22Rv1 (cell line): ENCODE results near the gene CAV3.

Source experiments
- H3K27ac ChIP-seq: fragments of 450-650 bp; 2 replicates; pipeline ENCODE4 v1.5.1; 2017
- ZFX ChIP-seq: fragments of 450-650 bp; IDR thresholded peaks from 2 replicates; pipeline ENCODE4 v1.6.1; 2017; ENCODE audit warnings: antibody characterized with exemption, borderline replicate concordance
- TF ChIP-seq, protein P1 (sequence below): fragments of 450-650 bp; IDR thresholded peaks from 2 replicates; pipeline ENCODE4 v1.5.1; 2017; ENCODE audit warnings: mild to moderate bottlenecking

Gene CAV3

DNA sequence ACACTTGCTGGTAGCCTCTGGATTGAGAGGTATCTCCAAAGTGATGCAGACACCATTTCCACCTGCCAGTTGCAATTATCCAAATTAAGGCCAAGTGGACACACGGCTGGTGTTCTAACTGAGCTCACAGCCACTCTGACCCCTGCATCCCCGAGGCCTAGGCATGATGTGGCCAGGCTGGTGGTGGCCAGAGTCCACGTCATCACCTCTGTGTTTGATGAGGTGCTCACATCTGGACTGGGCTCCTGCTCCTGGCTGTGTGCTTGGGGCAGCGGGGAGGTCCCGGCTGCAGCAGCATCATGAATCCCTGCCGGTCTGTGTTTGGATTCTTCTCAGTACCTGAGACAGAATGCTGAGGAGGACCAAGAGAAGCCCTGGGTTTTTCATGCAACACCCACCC, 30.9 kb downstream of the CAV3 start:
- TF ChIP-seq ZFX, result no peak
- TF ChIP-seq, protein P1, sequence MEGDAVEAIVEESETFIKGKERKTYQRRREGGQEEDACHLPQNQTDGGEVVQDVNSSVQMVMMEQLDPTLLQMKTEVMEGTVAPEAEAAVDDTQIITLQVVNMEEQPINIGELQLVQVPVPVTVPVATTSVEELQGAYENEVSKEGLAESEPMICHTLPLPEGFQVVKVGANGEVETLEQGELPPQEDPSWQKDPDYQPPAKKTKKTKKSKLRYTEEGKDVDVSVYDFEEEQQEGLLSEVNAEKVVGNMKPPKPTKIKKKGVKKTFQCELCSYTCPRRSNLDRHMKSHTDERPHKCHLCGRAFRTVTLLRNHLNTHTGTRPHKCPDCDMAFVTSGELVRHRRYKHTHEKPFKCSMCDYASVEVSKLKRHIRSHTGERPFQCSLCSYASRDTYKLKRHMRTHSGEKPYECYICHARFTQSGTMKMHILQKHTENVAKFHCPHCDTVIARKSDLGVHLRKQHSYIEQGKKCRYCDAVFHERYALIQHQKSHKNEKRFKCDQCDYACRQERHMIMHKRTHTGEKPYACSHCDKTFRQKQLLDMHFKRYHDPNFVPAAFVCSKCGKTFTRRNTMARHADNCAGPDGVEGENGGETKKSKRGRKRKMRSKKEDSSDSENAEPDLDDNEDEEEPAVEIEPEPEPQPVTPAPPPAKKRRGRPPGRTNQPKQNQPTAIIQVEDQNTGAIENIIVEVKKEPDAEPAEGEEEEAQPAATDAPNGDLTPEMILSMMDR, result no peak

GRCh38 chr3:8765528-8765927, 31.9 kb downstream of the CAV3 start:
- TF ChIP-seq, protein P1, result no peak
- TF ChIP-seq ZFX, result no peak
- H3K27ac ChIP-seq, result no peak overlapping the region

More for the DNA sequence above, 30.9 kb downstream of the CAV3 start:
- H3K27ac ChIP-seq, result no peak overlapping the region

DNA sequence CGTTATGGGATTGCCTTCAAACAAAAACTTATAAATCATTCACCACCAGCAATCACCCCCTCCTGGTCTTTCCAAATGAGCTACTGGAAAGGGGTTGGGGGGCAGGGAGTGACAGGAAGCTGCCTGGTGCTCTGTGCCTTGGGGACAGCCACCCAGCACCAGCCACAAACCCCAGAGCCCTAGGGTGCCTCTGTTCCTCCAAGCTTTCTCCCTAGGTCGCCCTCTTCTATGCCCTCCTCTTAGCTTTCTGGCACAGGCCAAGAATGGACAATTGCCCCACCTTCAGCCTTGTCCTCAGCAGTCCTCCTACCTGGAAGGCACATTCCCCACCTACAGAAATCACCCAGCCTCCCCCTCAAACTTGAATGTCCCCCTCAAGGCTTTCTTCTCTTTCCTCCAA, 32.5 kb downstream of the CAV3 start:
- TF ChIP-seq, protein P1, result no peak
- no peak for TF ChIP-seq ZFX
- H3K27ac ChIP-seq, result no peak overlapping the region

DNA sequence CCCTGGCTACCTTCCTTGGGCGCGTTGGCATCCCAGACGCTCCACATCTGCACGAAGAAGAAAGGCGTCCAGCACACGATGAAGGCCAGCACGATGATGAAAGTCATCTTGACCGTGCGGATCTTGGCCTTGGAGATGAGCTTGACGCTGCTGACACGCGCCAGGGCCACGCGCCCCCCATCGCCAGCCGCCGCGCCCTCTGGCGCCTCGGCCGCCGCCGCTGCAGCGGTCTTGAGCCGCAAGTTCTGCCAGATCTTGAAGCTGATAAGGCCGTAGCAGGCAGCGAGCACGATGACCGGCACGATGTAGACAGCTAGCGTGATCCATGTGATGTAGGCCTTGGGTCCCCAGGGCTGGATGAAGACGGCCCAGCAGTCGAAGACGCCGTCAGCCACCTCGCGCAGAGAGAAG, 33.7 kb downstream of the CAV3 start:
- no peak overlapping the region for H3K27ac ChIP-seq

DNA sequence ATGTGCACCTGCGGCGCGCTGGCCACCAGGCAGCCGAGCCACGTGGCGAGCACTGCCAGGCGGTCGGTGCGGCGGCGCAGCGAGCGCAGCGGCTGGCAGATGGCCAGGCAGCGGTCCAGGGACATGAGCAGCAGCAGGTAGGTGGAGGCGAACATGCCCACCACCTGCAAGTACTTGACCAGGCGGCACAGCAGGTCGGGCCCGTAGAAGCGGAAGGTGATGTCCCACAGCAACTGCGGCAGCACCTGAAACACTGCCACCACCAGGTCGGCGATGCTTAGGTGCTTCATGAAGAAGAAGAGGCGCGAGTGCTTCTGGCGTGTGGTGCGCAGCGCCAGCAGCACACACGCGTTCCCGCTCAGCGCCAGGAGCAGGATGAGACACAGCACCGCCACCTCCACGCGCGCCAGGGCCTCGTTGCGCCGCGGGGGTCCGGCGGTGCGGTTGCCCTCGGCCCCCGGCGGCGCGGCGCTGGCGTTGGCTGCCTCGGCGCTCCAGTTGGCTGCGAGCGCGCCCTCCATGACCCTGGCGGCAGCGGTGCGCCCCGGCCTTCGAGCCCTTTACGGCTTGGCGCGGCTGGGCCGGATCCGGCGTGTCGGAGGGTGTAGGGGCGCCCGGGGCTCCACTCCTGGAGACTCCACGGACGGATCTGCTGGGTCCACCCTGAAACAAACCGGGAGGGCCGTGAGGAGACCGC, 34.2 kb downstream of the CAV3 start:
- TF ChIP-seq, protein P1, result peak; percentile 82
- no peak for TF ChIP-seq ZFX
- no peak overlapping the region for H3K27ac ChIP-seq

More for the DNA sequence above, 33.7 kb downstream of the CAV3 start:
- TF ChIP-seq ZFX, result no peak
- TF ChIP-seq, protein P1, result no peak

- H3K27ac ChIP-seq, result no peak overlapping the region
- no peak for TF ChIP-seq ZFX
- TF ChIP-seq, protein P1, result no peak
Measured at GRCh38 chr3:8768364-8769087, 34.9 kb downstream of the CAV3 start.

DNA sequence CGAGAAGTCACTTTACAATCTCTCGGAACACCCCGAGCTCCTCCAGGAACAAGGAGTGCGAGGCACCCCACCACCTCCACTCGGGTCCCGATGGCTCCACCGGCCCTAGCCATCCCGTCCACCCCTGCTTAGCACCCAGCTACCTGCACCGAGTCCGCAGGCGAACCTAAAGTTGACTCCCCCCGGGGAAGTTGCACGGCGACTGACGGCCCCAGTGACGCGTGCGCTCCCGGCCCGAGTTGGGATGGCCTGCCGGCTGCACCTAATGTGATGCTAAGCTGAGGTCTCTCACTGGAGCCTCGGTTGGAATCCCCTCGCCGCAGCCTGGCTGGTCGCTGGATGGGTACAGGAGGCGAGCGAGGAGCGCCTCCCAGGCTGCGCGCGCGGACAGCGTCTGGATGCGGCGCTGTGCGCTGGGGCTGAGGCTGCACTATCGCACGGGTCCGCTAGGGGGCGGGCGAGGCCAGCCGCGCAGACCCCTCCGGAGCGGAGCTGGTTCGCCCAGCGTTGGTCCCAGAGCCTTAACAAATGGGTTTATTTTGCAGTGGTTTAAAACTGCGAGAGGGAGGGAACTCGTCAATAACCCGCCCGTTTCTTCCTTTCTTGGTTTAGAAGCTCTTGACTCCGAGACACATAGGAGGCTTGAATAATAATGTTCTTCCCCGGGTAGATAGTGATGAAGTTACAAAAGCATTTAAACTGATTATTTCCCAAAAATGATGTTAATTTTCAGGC, 35.7 kb downstream of the CAV3 start, which contains the start of gene OXTR:
TSS of gene OXTR (minus strand) at position 526 of the 735 bp plus-strand sequence. CDS start 1,426 bp downstream, outside the sequence.
- no peak within 1 kb of the TSS for H3K27ac ChIP-seq
- TF ChIP-seq ZFX, result no peak
- TF ChIP-seq, protein P1, result peak; percentile 99
